Measurements from ENCODE around the gene MED12L. TPM values are rescaled to one million over a fixed set of nuclear protein-coding genes. Genes with fewer than 3 reads are reported as not detected.

MED12L gene
- polyA plus RNA-seq, 1 donor from 2014 or later = 28.5 TPM

- Histone ChIP-seq H3K9ac (ENCODE audit: low read length) (no peak overlapping the region), H3K4me3 (ENCODE audit: low read length) (no peak overlapping the region), H3K79me2 (replicated peaks; ENCODE audit: insufficient read depth, low read length) (no peaks in the 10 kb centered on the region), H2AFZ (ENCODE audit: low read depth, low read length) (no peak overlapping the region), H3K9me2 (ENCODE audit: insufficient read depth, low read length) (no peaks in the 10 kb centered on the region), H3F3A (ENCODE audit: insufficient read depth, low read length, poor library complexity, severe bottlenecking) (no peaks in the 10 kb centered on the region), H3K27me3 (ENCODE audit: insufficient read depth, low read depth, low read length) (no peaks in the 10 kb centered on the region), H3K27ac (ENCODE audit: low read length) (no peak overlapping the region), H3K4me2 (ENCODE audit: low read length) (no peak overlapping the region), H3K9me3 (ENCODE audit: low read length) (no peaks in the 10 kb centered on the region), H3K36me3 (ENCODE audit: insufficient read depth, low read length) (no peaks in the 10 kb centered on the region), H4K20me1 (ENCODE audit: insufficient read depth) (no peaks in the 10 kb centered on the region)
- TF ChIP-seq TAF1 (IDR thresholded peaks at IDR 0.05; ENCODE audit: low read depth) = no peak
- no peak for TF ChIP-seq MXI1 (conservative IDR thresholded peaks at IDR 0.05; ENCODE audit: poor library complexity, severe bottlenecking)
- no peak for TF ChIP-seq EP300 (conservative IDR thresholded peaks at IDR 0.05; ENCODE audit: poor library complexity, severe bottlenecking)
- no peak for TF ChIP-seq SMC3 (conservative IDR thresholded peaks at IDR 0.05; ENCODE audit: poor library complexity)
- no peak for TF ChIP-seq POLR2AphosphoS5 (IDR thresholded peaks at IDR 0.05)
- TF ChIP-seq CTCF (IDR thresholded peaks at IDR 0.05; ENCODE audit: poor library complexity, severe bottlenecking) = no peak
- TF ChIP-seq EZH2 (IDR thresholded peaks at IDR 0.05; ENCODE audit: borderline replicate concordance, insufficient read depth, low read length, poor library complexity, severe bottlenecking) = no peak
- TF ChIP-seq RAD21 (conservative IDR thresholded peaks at IDR 0.05) = no peak
- TF ChIP-seq REST (IDR thresholded peaks at IDR 0.05; ENCODE audit: borderline replicate concordance) = no peak
Measured at GRCh38 chr3:151432616-151433372, 347.3 kb downstream of the MED12L start.

GRCh38 chr3:151434151-151434890 lies 348.9 kb downstream of the MED12L start:
- Histone ChIP-seq H3K36me3 (ENCODE audit: insufficient read depth, low read length) (no peaks in the 10 kb centered on the region), H3K9ac (ENCODE audit: low read length) (no peak overlapping the region), H3K27me3 (ENCODE audit: insufficient read depth, low read depth, low read length) (no peaks in the 10 kb centered on the region), H3F3A (ENCODE audit: insufficient read depth, low read length, poor library complexity, severe bottlenecking) (no peaks in the 10 kb centered on the region), H2AFZ (ENCODE audit: low read depth, low read length) (no peak overlapping the region), H3K4me3 (ENCODE audit: low read length) (no peak overlapping the region), H3K79me2 (replicated peaks; ENCODE audit: insufficient read depth, low read length) (no peaks in the 10 kb centered on the region), H3K9me3 (ENCODE audit: low read length) (no peaks in the 10 kb centered on the region), H4K20me1 (ENCODE audit: insufficient read depth) (no peaks in the 10 kb centered on the region), H3K27ac (ENCODE audit: low read length) (no peak overlapping the region), H3K4me2 (ENCODE audit: low read length) (no peak overlapping the region), H3K9me2 (ENCODE audit: insufficient read depth, low read length) (no peaks in the 10 kb centered on the region)
- no peak for TF ChIP-seq EZH2 (IDR thresholded peaks at IDR 0.05; ENCODE audit: borderline replicate concordance, insufficient read depth, low read length, poor library complexity, severe bottlenecking)
- TF ChIP-seq CTCF (IDR thresholded peaks at IDR 0.05; ENCODE audit: poor library complexity, severe bottlenecking) = no peak
- TF ChIP-seq EP300 (conservative IDR thresholded peaks at IDR 0.05; ENCODE audit: poor library complexity, severe bottlenecking) = no peak
- no peak for TF ChIP-seq POLR2AphosphoS5 (IDR thresholded peaks at IDR 0.05)
- no peak for TF ChIP-seq TAF1 (IDR thresholded peaks at IDR 0.05; ENCODE audit: low read depth)
- no peak for TF ChIP-seq RAD21 (conservative IDR thresholded peaks at IDR 0.05)
- no peak for TF ChIP-seq MXI1 (conservative IDR thresholded peaks at IDR 0.05; ENCODE audit: poor library complexity, severe bottlenecking)
- TF ChIP-seq REST (IDR thresholded peaks at IDR 0.05; ENCODE audit: borderline replicate concordance) = no peak
- TF ChIP-seq SMC3 (conservative IDR thresholded peaks at IDR 0.05; ENCODE audit: poor library complexity) = no peak
